Measurements from ENCODE around the gene RBM44.

Gene RBM44

GRCh38 chr2:237872178-237872887 lies 73.8 kb downstream of the RBM44 start:
- no peak for DNase-seq

- DNase-seq, result no peak
These were observed 74.8 kb downstream of the RBM44 start for GRCh38 chr2:237873421-237873831.

GRCh38 chr2:237873897-237874551 lies 75.4 kb downstream of the RBM44 start:
- DNase-seq, result no peak

GRCh38 chr2:237874585-237875161 lies 76.1 kb downstream of the RBM44 start:
- DNase-seq, result no peak

- no peak for DNase-seq
These were observed 76.9 kb downstream of the RBM44 start for GRCh38 chr2:237875256-237876060.

- DNase-seq, result no peak
These were observed 77.5 kb downstream of the RBM44 start for GRCh38 chr2:237876061-237876526.

GRCh38 chr2:237876532-237876931 lies 78.0 kb downstream of the RBM44 start:
- DNase-seq, result no peak

- no peak for DNase-seq
These were observed 78.4 kb downstream of the RBM44 start for GRCh38 chr2:237876951-237877491.

- no peak for DNase-seq
These were observed 79.2 kb downstream of the RBM44 start for GRCh38 chr2:237877576-237878307.

GRCh38 chr2:237878321-237879057 lies 79.9 kb downstream of the RBM44 start:
- no peak for DNase-seq

- no peak for DNase-seq
These were observed 80.5 kb downstream of the RBM44 start for GRCh38 chr2:237879058-237879430.

- DNase-seq, result no peak
These were observed 81.5 kb downstream of the RBM44 start for GRCh38 chr2:237879991-237880560.

GRCh38 chr2:237882510-237883481 lies 84.2 kb downstream of the RBM44 start:
- DNase-seq, result no peak

GRCh38 chr2:237883951-237884446 lies 85.4 kb downstream of the RBM44 start:
- no peak for DNase-seq

- DNase-seq, result no peak
These were observed 86.1 kb downstream of the RBM44 start for GRCh38 chr2:237884681-237885080.

GRCh38 chr2:237885111-237885930 lies 86.7 kb downstream of the RBM44 start:
- no peak for DNase-seq

- no peak for DNase-seq
These were observed 87.5 kb downstream of the RBM44 start for GRCh38 chr2:237885931-237886684.

Data from femur (tissue), 1 donor.